Uterus (tissue), 4 donors: ENCODE measurements around the gene DUSP22. TPM values are rescaled to one million over a fixed set of nuclear protein-coding genes. Genes with fewer than 3 reads are reported as not detected.

Experiments
- DNase-seq, 2 donors: peaks; one replicate each; pipeline ENCODE4 v3.0.0-alpha.2; 2019 to 2020
- H3K27ac ChIP-seq, 2 donors: fragments of 200-600 bp; sonication (generic); 1 replicate in 1 of 2; 2 replicates in 1 of 2; pipeline ENCODE4 v1.5.1; 2016 to 2018
- H3K27me3 ChIP-seq, 2 donors: fragments of 200-600 bp; sonication (generic); one replicate each; pipeline ENCODE4 v1.5.1; 2018 to 2019; ENCODE audit warnings: control low read depth in 1 of 2
- H3K36me3 ChIP-seq, 2 donors: fragments of 200-600 bp; sonication (generic); one replicate each; pipeline ENCODE4 v1.5.1; 2019; ENCODE audit warnings: control low read depth in 1 of 2
- H3K4me1 ChIP-seq, 2 donors: fragments of 200-600 bp; sonication (generic); one replicate each; pipeline ENCODE4 v1.5.1; 2018 to 2019; ENCODE audit warnings: control low read depth in 1 of 2
- H3K4me3 ChIP-seq, 2 donors: fragments of 200-600 bp; sonication (generic); 1 replicate in 1 of 2; 2 replicates in 1 of 2; pipeline ENCODE4 v1.5.1; 2018 to 2019; ENCODE audit warnings: mild to moderate bottlenecking in 1 of 2
- H3K9me3 ChIP-seq, 2 donors: fragments of 200-600 bp; sonication (generic); one replicate each; pipeline ENCODE4 v1.5.1; 2019; ENCODE audit warnings: control low read depth in 1 of 2
- CTCF ChIP-seq, 4 experiments: fragments of 200-600 bp in 2 of 4; fragments of 450-650 bp in 2 of 4; sonication (generic) in 2 of 4; IDR thresholded peaks; one replicate each; pipeline ENCODE4 v1.5.1; 2016 to 2019; ENCODE audit warnings: antibody characterized with exemption in 4 of 4, mild to moderate bottlenecking in 2 of 4, moderate library complexity in 1 of 4
- POLR2A ChIP-seq, 2 donors: fragments of 450-650 bp; IDR thresholded peaks; one replicate each; pipeline ENCODE4 v1.6.1; 2016; ENCODE audit warnings: antibody characterized with exemption in 2 of 2, mild to moderate bottlenecking in 1 of 2, moderate library complexity in 1 of 2
- intact Hi-C: fragments of 100-400 bp; cut with DNase I; formaldehyde crosslinking; loops from one replicate; pipeline ENCODE4 v1.15.1; 2023; ENCODE audit warnings: low total_unique reads
- total RNA-seq, 4 donors: library from RNA; depleted of rRNA in 3 of 4; stranded (reverse); fragments of >200 nt in 3 of 4; gene quantifications; one replicate each; pipeline versions ENCODE4 v1.1.0 to v1.2.4, GENCODE V29; 2014 to 2023
- donor health status: DM: yes; HTN: yes; CAD: no.

The DUSP22 gene
- total RNA-seq, 4 donors from 2014 or later, result 22.8 to 78.5 (median 46.0) TPM

- Histone ChIP-seq H3K36me3 (no peaks in the 10 kb centered on the region), H3K4me3 (peak within 1 kb of the TSS; percentile 10 to 11), H3K4me1 (peaks cover 0 to 26% of the 10 kb centered on the region in 2 donors), H3K9me3 (no peaks in the 10 kb centered on the region), H3K27ac (no peak within 1 kb of the TSS), H3K27me3 (peaks cover 8 to 39% of the 10 kb centered on the region in 2 donors)
- no peak for DNase-seq
- intact Hi-C loops, result no loop called here
- TF ChIP-seq POLR2A (IDR thresholded peaks at IDR 0.05) (no peak), CTCF (IDR thresholded peaks at IDR 0.05) (no peak)
Measured at GRCh38 chr6:391559-392440, 99.5 kb downstream of the DUSP22 start, which contains the start of gene IRF4. IRF4 (plus strand) TSS chr6:391752; CDS start chr6:393153, 1,401 bp downstream.

- intact Hi-C loops, result no loop called here
- TF ChIP-seq POLR2A (IDR thresholded peaks at IDR 0.05) (no peak), CTCF (IDR thresholded peaks at IDR 0.05) (no peak)
- Histone ChIP-seq H3K27ac (no peak overlapping the region), H3K4me1 (peaks cover 0 to 26% of the 10 kb centered on the region in 2 donors), H3K9me3 (no peaks in the 10 kb centered on the region), H3K36me3 (no peaks in the 10 kb centered on the region), H3K27me3 (peaks cover 8 to 39% of the 10 kb centered on the region in 2 donors), H3K4me3 (peak overlapping the region in 1 of 2 donors; percentile 11)
- DNase-seq, result no peak
Measured at GRCh38 chr6:392441-393390, 100.4 kb downstream of the DUSP22 start.

GRCh38 chr6:393391-394221 lies 101.3 kb downstream of the DUSP22 start:
- Histone ChIP-seq H3K36me3 (no peaks in the 10 kb centered on the region), H3K27ac (no peak overlapping the region), H3K27me3 (peaks cover 8 to 39% of the 10 kb centered on the region in 2 donors), H3K9me3 (no peaks in the 10 kb centered on the region), H3K4me3 (no peak overlapping the region), H3K4me1 (peaks cover 0 to 26% of the 10 kb centered on the region in 2 donors)
- DNase-seq, result no peak
- intact Hi-C loops, result no loop called here
- TF ChIP-seq CTCF (IDR thresholded peaks at IDR 0.05) (no peak), POLR2A (IDR thresholded peaks at IDR 0.05) (no peak)

GRCh38 chr6:394641-395289 lies 102.5 kb downstream of the DUSP22 start:
- H3K27me3 ChIP-seq, result peaks cover 8 to 29% of the 10 kb centered on the region in 2 donors
- no peak for DNase-seq
- no peak for TF ChIP-seq POLR2A (IDR thresholded peaks at IDR 0.05)
- no peak for TF ChIP-seq CTCF (IDR thresholded peaks at IDR 0.05)

More at GRCh38 chr6:394641-395289, 102.5 kb downstream of the DUSP22 start:
- Histone ChIP-seq H3K36me3 (no peaks in the 10 kb centered on the region), H3K27ac (no peak overlapping the region), H3K9me3 (no peaks in the 10 kb centered on the region), H3K4me1 (peaks cover 0 to 26% of the 10 kb centered on the region in 2 donors), H3K4me3 (no peak overlapping the region)
- intact Hi-C loops, result no loop called here
